H7 (cell line): ENCODE data around the gene LMBRD2. TPM values are rescaled to one million over a fixed set of nuclear protein-coding genes. Genes with fewer than 3 reads are reported as not detected.
A peak's percentile ranks its signal among the peaks of the same experiment; 100 is the strongest.

Experiments used
- DNase-seq: peaks from one replicate; pipeline ENCODE4 v3.0.0; 2012
- H3K27me3 ChIP-seq: 2 replicates; pipeline ENCODE4 v1.6.0; 2011; ENCODE audit warnings: mild to moderate bottlenecking, low read length; ENCODE audit not compliant: control insufficient read depth, insufficient read depth
- H3K36me3 ChIP-seq: replicated peaks from 2 replicates; pipeline ENCODE4 v1.5.1; 2011; ENCODE audit warnings: low read length; ENCODE audit not compliant: control insufficient read depth, insufficient read depth
- H3K4me3 ChIP-seq: 2 replicates; pipeline ENCODE4 v1.5.1; 2011; ENCODE audit warnings: low read depth, mild to moderate bottlenecking, control low read depth, low read length, moderate library complexity; ENCODE audit not compliant: insufficient read depth
- total RNA-seq: library from RNA; depleted of rRNA; stranded (reverse); fragments of >200 nt; shearing (Covaris generic); gene quantifications from 2 replicates; pipeline ENCODE4 v1.2.3, GENCODE V29; 2014

Gene LMBRD2
- total RNA-seq, 1 experiment from 2014 or later = 4.1 TPM

- no peaks in the 10 kb centered on the region for H3K36me3 ChIP-seq
- no peak overlapping the region for H3K4me3 ChIP-seq
- H3K27me3 ChIP-seq = no peaks in the 10 kb centered on the region
- DNase-seq = no peak
Observed at GRCh38 chr5:36105819-36106218, 45.9 kb downstream of the LMBRD2 start.

DNA sequence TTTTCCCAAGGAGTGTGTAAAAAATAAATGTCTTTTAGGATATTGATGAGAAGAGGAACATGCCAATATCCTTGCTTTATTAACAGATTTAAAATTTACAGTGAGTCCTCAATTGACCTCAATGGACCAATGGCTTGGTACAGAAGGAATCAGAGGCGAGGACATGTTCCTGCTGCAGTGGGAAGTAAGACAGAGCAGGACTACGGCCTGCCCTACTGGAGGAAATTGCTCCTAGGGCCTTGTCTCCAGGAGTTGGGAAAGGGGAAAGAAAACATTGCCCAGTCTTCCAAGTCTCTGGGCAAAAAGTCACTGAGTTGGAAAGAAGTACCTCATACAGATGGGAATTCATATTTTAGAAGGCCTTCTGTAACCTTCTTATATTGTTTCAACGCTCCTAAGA lies 51.9 kb downstream of the LMBRD2 start:
- no peak for DNase-seq
- no peak overlapping the region for H3K4me3 ChIP-seq
- no peaks in the 10 kb centered on the region for H3K27me3 ChIP-seq
- H3K36me3 ChIP-seq = no peaks in the 10 kb centered on the region

GRCh38 chr5:36096486-36096885 lies 55.2 kb downstream of the LMBRD2 start:
- Histone ChIP-seq H3K27me3 (no peaks in the 10 kb centered on the region), H3K36me3 (no peaks in the 10 kb centered on the region), H3K4me3 (no peak overlapping the region)
- no peak for DNase-seq

DNA sequence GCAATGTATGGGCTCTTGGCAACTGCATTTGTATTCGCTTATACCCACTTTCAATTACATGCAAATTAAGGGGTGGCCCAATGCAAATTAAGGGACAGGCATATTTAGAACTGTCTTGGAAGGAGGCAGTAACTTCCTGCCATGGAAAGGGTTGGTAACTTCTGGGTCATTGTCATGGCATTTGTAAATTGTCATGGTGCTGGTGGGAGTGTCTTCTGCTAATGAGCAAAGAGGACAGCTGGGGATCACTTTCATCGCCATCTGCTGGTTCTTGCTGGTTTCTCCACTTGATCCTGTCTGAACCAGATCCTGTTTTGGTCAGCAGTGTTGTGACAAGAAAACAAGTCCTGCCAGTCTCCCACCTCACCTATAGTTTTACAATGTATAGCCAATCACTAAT lies 61.7 kb downstream of the LMBRD2 start:
- no peaks in the 10 kb centered on the region for H3K27me3 ChIP-seq
- no peaks in the 10 kb centered on the region for H3K36me3 ChIP-seq
- no peak overlapping the region for H3K4me3 ChIP-seq
- no peak for DNase-seq

DNA sequence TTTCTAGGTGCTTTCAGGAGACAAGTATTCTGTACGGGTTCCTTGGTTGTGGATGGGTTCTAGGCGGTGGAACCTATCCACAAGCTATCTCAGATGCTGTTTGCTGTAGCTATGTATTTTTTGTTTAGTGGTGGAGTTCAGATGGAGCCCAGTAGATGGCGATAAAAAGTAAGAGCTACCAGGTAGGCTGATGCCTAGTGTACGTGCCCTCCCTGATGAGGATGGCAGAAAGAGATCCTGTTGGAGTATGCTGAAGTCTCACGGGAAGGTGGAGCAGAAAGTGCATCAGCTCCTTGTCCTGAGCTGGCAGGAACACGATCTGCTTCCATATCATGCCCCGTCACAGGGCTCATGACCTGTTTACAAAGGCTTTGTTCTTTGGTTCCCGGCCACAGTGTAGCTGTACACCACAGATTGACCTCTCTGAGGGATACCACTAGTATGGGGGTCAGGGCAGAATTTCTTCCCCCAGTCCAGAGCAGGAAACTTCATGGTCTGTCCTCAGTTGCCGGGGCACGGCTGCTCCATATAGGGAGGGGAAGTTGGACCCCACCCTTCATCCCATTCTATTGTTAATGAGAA lies 72.4 kb downstream of the LMBRD2 start:
- Histone ChIP-seq H3K27me3 (no peaks in the 10 kb centered on the region), H3K36me3 (no peaks in the 10 kb centered on the region), H3K4me3 (no peak overlapping the region)
- peak; percentile 80 for DNase-seq

- Histone ChIP-seq H3K27me3 (no peaks in the 10 kb centered on the region), H3K4me3 (no peak overlapping the region), H3K36me3 (no peaks in the 10 kb centered on the region)
- no peak for DNase-seq
Observed at GRCh38 chr5:36078430-36078829, 73.3 kb downstream of the LMBRD2 start.

GRCh38 chr5:36073595-36074216 lies 78.0 kb downstream of the LMBRD2 start:
- peak; percentile 54 for DNase-seq
- H3K4me3 ChIP-seq = no peak overlapping the region
- 0 out of 2 replicates have a peak, but pooled peaks cover 2% of the 10 kb centered on the region for H3K27me3 ChIP-seq
- H3K36me3 ChIP-seq = no peaks in the 10 kb centered on the region

DNA sequence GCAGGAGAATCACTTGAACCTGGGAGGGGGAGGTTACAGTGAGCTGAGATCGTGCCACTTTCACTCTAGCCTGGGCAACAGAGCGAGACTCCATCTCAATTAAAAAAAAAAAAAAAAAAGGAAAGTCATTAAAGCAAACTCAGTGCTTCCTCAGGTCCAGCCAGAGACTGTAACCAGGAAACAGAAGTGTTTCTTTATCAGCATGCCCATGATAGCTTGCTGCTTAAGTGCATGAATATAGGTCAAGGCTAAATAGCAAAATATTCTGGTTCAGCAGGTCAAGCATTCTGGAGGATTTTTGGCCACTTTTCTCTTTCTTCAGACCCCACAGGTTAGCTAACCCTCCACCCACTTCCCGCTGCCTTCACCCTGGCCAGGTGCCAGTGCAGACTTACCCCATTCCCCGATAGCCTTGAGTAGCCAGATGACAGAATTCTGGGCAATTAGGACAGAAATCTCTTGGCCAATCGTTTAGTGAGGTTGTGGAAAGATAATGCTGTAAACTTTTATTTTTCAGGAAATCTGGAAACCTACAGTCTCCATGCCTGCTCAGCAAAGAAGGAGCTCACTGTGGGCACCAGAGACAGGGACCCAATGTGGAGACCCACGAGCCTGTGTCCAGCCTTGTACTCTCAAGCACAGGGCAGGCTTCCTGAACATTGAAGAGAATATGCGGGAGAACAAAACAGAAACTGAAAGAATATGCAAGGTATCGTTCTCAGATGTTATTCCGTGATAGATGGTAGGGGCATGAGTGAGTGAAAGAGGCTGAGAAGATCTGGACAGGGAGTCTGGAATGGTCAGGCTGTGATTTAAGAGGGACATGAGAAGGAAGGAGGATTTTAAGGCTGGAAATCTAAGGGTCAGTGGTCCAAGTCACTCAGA lies 80.8 kb downstream of the LMBRD2 start:
- H3K4me3 ChIP-seq = no peak overlapping the region
- peaks cover 4% of the 10 kb centered on the region; the same call in 1 of the 2 replicates for H3K27me3 ChIP-seq
- no peaks in the 10 kb centered on the region for H3K36me3 ChIP-seq
- DNase-seq = no peak

GRCh38 chr5:36068751-36069281 lies 82.9 kb downstream of the LMBRD2 start:
- H3K4me3 ChIP-seq = no peak overlapping the region
- peaks cover 14% of the 10 kb centered on the region for H3K27me3 ChIP-seq
- H3K36me3 ChIP-seq = no peaks in the 10 kb centered on the region
- no peak for DNase-seq

GRCh38 chr5:36066540-36067210 lies 85.0 kb downstream of the LMBRD2 start, which contains the start of gene UGT3A2:
UGT3A2 (minus strand) TSS chr5:36066882; CDS start chr5:36066789, 93 bp downstream.
- no peaks in the 10 kb centered on the region for H3K36me3 ChIP-seq
- peaks cover 14% of the 10 kb centered on the region for H3K27me3 ChIP-seq
- peak within 1 kb of the TSS; percentile 66 for H3K4me3 ChIP-seq
- peak; percentile 81 for DNase-seq

DNA sequence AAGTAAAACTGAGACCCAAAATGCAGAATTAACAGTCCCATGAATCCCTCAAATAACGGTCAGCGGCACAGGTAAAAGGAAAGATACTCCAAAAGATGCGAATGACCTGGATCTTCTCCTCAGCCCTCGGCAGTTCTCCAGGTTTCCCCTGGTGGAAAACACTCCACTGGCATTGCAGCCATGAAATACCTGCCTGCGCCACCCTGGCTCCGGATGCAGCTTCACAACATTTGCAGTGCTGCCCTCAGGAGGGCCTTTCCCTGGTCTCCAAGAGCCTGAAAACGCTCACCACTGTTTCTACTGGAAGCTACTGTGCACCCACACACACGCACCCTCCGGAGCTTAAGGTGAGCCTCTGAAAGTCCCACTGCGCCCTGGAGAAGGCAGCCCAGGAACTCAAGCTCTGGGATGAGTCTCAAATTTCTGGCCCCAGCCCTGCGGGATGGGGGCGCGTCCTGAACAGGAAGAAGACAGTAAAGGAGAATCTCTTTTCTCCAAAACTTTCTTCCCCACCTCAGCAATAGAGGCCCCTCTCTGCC lies 85.6 kb downstream of the LMBRD2 start:
- H3K36me3 ChIP-seq = no peaks in the 10 kb centered on the region
- H3K4me3 ChIP-seq = peak overlapping the region; percentile 66
- H3K27me3 ChIP-seq = peaks cover 12% of the 10 kb centered on the region
- no peak for DNase-seq

DNA sequence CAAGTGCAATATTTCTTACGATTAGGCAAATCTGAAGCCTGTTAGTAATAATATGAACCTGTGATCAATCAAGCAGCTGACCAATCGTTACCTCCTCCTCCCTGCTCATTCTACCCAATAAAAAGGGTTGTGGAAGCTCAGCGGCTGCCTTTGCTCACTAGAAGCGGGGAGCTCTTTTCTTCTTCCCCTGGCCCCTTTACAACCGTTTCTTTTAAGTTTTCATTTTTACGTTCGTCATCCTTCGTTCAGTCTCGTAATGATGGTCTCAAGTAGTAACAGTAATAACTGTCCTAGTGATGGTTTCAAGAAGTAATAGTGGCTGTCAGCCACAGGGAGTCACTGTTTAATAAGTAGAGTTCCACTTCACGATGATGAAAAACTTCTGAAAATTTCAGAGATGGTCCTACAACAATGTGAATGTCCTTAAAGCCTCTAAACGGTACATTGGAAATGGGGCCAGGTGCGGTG lies 91.2 kb downstream of the LMBRD2 start:
- Histone ChIP-seq H3K36me3 (no peaks in the 10 kb centered on the region), H3K27me3 (peaks cover 5% of the 10 kb centered on the region), H3K4me3 (no peak overlapping the region)
- DNase-seq = no peak

DNA sequence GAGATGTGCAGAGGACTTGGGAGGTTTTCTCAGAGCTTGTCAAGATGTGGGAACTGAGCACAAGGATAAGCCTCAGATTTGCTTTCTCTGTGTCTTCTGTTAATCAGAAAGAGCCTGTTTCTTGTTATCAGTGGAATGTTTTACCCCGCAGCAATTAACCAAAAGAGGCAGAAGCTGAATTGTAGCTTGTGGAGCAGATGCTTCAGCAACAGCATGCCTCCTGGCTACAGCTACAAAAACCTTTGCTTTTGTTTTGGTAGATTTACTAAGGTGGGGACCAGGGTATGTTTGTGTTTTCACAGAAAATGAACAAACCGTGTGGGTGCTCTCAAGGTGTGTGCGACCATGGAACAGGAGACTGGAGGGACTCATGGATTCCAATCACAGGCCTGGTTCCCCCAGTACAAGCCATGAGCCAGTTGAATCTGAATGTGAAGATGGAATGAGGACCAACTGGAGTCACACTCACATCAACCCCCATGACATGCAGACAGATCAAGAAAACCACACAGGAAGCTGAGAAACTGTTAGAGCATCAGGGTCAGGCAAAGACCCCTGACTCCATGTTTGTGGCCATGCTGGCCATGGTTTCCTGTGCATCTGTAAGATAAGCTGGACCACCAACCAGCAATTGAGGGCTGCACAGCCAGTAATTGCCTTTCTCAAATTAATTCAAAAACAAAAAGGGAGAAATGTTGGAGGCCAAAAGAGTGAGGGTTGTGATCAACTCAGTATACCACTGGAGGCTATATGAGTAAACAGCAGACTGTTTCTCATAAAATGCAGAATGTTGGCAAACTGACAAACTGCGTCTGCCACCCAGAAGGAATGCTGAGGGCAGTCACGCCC lies 91.9 kb downstream of the LMBRD2 start:
- Histone ChIP-seq H3K4me3 (no peak overlapping the region), H3K27me3 (no peaks in the 10 kb centered on the region; the same call in 1 of the 2 replicates), H3K36me3 (no peaks in the 10 kb centered on the region)
- DNase-seq = no peak
